ENCODE measurements around the gene LUC7L2.
"Not testable (repeated sequence)": the region's sequence is repeated elsewhere in the genome, so short reads cannot be mapped to it uniquely, and the experiment has no call there.

Gene LUC7L2, protein sequence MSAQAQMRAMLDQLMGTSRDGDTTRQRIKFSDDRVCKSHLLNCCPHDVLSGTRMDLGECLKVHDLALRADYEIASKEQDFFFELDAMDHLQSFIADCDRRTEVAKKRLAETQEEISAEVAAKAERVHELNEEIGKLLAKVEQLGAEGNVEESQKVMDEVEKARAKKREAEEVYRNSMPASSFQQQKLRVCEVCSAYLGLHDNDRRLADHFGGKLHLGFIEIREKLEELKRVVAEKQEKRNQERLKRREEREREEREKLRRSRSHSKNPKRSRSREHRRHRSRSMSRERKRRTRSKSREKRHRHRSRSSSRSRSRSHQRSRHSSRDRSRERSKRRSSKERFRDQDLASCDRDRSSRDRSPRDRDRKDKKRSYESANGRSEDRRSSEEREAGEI

DNA sequence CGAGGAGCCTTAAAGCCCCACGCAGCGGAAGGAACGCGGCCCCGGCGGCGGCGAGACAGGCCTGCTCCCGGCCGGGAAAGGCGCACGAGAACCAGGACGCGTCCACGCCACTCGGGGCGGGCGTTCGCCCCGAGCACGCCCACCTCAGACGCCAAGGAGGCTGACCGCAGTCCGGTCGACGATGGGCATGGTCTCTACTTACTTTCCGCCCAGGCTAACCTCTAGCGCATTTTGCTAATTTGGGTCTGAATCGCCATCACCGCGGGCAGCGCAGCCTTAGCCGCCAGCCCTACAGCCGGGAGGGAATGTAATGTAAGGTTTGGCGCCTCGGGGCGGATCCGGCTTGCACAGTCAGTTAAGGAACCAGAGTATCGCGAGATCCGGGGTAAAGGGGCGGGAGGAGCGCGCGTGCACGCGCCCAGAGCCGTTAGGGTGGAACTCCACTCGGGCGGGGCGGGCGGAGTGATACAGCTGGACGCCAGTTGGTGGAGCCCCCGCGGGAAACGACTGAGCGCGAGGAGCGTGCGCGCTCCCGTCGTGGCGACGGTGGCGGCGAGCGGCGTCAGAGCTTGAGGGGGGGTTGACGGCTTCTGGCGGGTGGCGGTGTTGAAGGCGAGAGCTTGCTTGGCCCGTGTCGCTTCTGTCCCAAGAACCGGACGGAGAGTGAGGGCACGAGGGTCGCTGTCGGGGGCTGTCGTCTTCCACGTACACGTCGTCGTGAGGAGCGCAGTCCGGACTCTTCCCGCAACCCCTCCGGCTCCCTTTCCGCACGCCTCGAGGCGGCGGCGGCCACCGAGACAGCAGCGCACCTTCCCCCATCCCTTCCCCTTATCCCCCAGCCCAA is at the start of gene LUC7L2:
Gene LUC7L2, plus strand, starts transcription at position 529 of the 844 bp plus-strand sequence. CDS start 368 bp downstream, outside the sequence.
- Mint-ChIP-seq H3K9me3 (no peaks in the 10 kb centered on the region), H3K27ac (peak within 1 kb of the TSS; percentile 99), H3K4me1 (peaks cover 20% of the 10 kb centered on the region), H3K36me3 (peaks cover 66% of the 10 kb centered on the region), H3K4me3 (peak within 1 kb of the TSS; percentile 91)
- ATAC-seq (peak; percentile 88), DNase-seq (ENCODE audit: low spot score in 2 of 2) (peak; percentile 93 to 99)

- Mint-ChIP-seq H3K36me3 (no peaks in the 10 kb centered on the region), H3K9me3 (no peaks in the 10 kb centered on the region), H3K4me3 (no peak overlapping the region), H3K4me1 (no peaks in the 10 kb centered on the region), H3K27ac (no peak overlapping the region)
- ATAC-seq (no peak), DNase-seq (ENCODE audit: low spot score in 2 of 2) (no peak)
These were observed 41.7 kb upstream of the LUC7L2 start for GRCh38 chr7:139317939-139318505.

- Mint-ChIP-seq H3K4me1 (no peaks in the 10 kb centered on the region), H3K4me3 (no peak overlapping the region), H3K27ac (no peak overlapping the region), H3K36me3 (no peaks in the 10 kb centered on the region), H3K9me3 (no peaks in the 10 kb centered on the region)
- DNase-seq (ENCODE audit: low spot score in 2 of 2) (no peak), ATAC-seq (no peak)
These were observed 38.5 kb upstream of the LUC7L2 start for GRCh38 chr7:139321071-139321745.

GRCh38 chr7:139324709-139325108 is 35.0 kb upstream of the LUC7L2 start:
- not testable (repeated sequence) for H3K36me3 Mint-ChIP-seq; H3K4me3 Mint-ChIP-seq; H3K4me1 Mint-ChIP-seq; ATAC-seq; H3K9me3 Mint-ChIP-seq; H3K27ac Mint-ChIP-seq; DNase-seq (ENCODE audit: low spot score in 2 of 2)

DNA sequence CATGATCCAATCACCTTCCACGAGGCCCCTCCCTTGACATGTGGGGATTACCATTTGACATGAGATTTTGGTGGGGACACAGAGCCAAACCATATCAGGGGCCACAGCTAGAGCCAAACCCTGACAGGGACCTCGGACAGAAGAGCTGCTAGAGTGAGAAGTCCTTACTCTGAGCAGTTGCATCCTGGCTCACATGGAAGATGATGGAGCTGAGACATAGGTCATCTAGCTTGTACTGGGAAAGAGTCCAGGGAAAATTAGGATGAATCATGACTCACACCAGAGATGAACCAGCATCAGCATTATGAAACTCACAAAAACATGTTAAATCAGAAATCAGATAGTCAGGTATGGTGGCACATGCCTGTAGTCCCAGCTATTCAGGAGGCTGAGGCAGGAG is 31.3 kb upstream of the LUC7L2 start:
- DNase-seq (ENCODE audit: low spot score in 2 of 2) = no peak
- no peak for ATAC-seq
- H3K4me3 Mint-ChIP-seq = no peak overlapping the region
- H3K9me3 Mint-ChIP-seq = no peaks in the 10 kb centered on the region
- H3K27ac Mint-ChIP-seq = no peak overlapping the region
- peaks cover 14% of the 10 kb centered on the region for H3K4me1 Mint-ChIP-seq
- H3K36me3 Mint-ChIP-seq = no peaks in the 10 kb centered on the region

GRCh38 chr7:139329119-139329518 is 30.6 kb upstream of the LUC7L2 start:
- no peaks in the 10 kb centered on the region for H3K9me3 Mint-ChIP-seq
- ATAC-seq (no peak), DNase-seq (ENCODE audit: low spot score in 2 of 2) (no peak)
- no peaks in the 10 kb centered on the region for H3K36me3 Mint-ChIP-seq
- peaks cover 14% of the 10 kb centered on the region for H3K4me1 Mint-ChIP-seq
- no peak overlapping the region for H3K4me3 Mint-ChIP-seq
- H3K27ac Mint-ChIP-seq = no peak overlapping the region

DNA sequence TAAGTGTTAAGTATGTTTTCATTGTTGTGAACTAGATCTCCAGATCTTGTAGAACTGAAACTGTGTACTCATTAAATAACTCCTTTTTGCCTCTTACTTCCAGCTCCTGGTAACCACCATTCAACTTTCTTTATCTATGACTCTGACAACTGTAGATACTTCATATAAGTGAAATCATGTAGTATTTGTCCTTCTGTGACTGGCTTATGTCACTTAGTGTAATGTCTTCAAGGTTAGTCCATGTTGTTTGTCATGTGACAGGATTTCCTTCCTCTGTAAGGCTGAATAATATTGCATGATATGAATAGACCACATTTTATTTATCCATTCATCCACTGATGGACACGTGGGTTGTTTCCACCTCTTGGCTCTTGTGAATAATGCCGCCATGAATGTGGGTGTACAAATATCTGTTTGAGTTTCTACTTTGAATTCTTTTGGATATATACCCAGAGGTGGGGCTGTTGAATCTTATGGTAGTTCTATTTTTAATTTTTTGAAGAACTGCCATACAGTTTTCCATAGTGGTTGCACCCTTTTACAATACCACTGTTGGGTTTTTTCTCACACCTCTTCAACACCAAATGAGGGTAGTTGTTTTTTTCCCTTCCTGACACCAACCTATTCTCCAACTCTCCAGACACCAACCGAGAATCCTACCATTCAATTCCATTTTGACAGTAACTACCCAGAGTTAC is 29.2 kb upstream of the LUC7L2 start:
- Mint-ChIP-seq H3K4me1 (peaks cover 14% of the 10 kb centered on the region), H3K27ac (no peak overlapping the region), H3K36me3 (no peaks in the 10 kb centered on the region), H3K9me3 (no peaks in the 10 kb centered on the region), H3K4me3 (no peak overlapping the region)
- DNase-seq (ENCODE audit: low spot score in 2 of 2) = no peak
- ATAC-seq = peak; percentile 85

GRCh38 chr7:139332697-139333359 is 26.9 kb upstream of the LUC7L2 start:
- H3K27ac Mint-ChIP-seq = no peak overlapping the region
- H3K4me3 Mint-ChIP-seq = no peak overlapping the region
- no peaks in the 10 kb centered on the region for H3K36me3 Mint-ChIP-seq
- ATAC-seq (no peak), DNase-seq (ENCODE audit: low spot score in 2 of 2) (no peak)
- no peaks in the 10 kb centered on the region for H3K9me3 Mint-ChIP-seq
- H3K4me1 Mint-ChIP-seq = peaks cover 14% of the 10 kb centered on the region

DNA sequence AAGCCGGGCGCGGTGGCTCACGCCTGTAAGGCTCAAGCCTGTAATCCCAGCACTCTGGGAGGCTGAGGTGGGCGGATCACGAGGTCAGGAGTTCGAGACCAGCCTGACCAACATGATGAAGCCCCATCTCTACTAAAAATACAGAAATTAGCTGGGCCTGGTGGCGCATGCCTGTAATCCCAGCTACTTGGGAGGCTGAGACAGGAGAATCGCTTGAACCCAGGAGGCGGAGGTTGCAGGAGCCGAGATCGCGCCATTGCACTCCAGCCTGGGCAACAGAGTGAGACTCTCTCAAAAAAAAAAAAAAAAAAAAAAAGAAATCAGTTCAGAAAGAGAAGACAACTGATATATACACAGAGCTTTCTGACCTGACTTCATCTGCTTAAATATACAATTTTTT is 26.3 kb upstream of the LUC7L2 start:
- not testable (repeated sequence) for H3K36me3 Mint-ChIP-seq; DNase-seq (ENCODE audit: low spot score in 2 of 2); H3K4me3 Mint-ChIP-seq; H3K9me3 Mint-ChIP-seq; ATAC-seq; H3K27ac Mint-ChIP-seq
- peaks cover 11% of the 10 kb centered on the region for H3K4me1 Mint-ChIP-seq

DNA sequence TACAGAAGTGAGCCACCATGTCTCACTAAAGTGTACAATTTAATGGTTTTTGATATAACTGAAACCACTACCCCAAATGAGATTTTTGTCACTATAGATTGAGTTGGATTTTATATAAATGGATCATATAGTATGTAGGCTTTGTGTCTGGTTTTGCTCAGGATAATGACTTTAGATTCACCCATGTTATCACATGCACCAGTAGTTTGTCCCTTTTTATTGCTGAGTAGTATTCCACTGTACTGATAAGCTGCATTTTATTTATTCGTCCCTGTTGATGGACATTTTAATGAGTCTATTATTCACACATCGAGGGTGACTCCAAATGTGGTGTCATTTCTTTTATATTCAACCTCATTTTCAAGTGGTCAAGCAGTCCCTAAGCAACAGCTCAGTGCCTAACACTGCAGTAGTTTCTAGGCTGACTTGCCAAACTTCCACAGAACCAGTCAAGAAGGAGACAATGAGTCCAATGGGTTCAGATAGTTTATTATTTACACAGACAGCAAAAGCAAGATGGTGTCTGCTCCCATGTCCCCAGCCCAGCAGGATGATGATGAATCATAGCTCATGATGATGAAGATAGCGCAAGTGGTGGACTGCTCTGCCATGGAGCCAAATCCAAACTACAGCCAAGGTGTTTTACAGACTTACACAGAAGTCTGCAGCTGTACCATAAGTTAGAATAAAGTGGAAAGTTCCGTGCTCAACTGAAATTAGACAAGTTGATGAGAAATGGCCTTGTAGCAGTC is 25.1 kb upstream of the LUC7L2 start:
- no peak overlapping the region for H3K4me3 Mint-ChIP-seq
- ATAC-seq = no peak

GRCh38 chr7:139339025-139339424 is 20.7 kb upstream of the LUC7L2 start:
- peak overlapping the region; percentile 100 for H3K27ac Mint-ChIP-seq
- H3K36me3 Mint-ChIP-seq = peaks cover 21% of the 10 kb centered on the region
- peaks cover 5% of the 10 kb centered on the region for H3K9me3 Mint-ChIP-seq
- ATAC-seq (no peak), DNase-seq (ENCODE audit: low spot score in 2 of 2) (no peak)
- H3K4me1 Mint-ChIP-seq = peaks cover 24% of the 10 kb centered on the region
- peak overlapping the region; percentile 95 for H3K4me3 Mint-ChIP-seq

More for the DNA sequence above, 25.1 kb upstream of the LUC7L2 start:
- H3K9me3 Mint-ChIP-seq = peaks cover 5% of the 10 kb centered on the region
- no peak overlapping the region for H3K27ac Mint-ChIP-seq
- H3K36me3 Mint-ChIP-seq = no peaks in the 10 kb centered on the region
- no peak for DNase-seq (ENCODE audit: low spot score in 2 of 2)
- peaks cover 15% of the 10 kb centered on the region for H3K4me1 Mint-ChIP-seq

- peaks cover 5% of the 10 kb centered on the region for H3K9me3 Mint-ChIP-seq
- peaks cover 24% of the 10 kb centered on the region for H3K4me1 Mint-ChIP-seq
- ATAC-seq (no peak), DNase-seq (ENCODE audit: low spot score in 2 of 2) (no peak)
- peak overlapping the region; percentile 100 for H3K27ac Mint-ChIP-seq
- H3K36me3 Mint-ChIP-seq = peaks cover 26% of the 10 kb centered on the region
- H3K4me3 Mint-ChIP-seq = peak overlapping the region; percentile 95
These were observed 20.0 kb upstream of the LUC7L2 start for GRCh38 chr7:139339698-139340036.

- peaks cover 32% of the 10 kb centered on the region for H3K36me3 Mint-ChIP-seq
- peak; percentile 85 for ATAC-seq
- peaks cover 24% of the 10 kb centered on the region for H3K4me1 Mint-ChIP-seq
- peak overlapping the region; percentile 100 for H3K27ac Mint-ChIP-seq
- H3K4me3 Mint-ChIP-seq = peak overlapping the region; percentile 95
- peak; percentile 97 to 99 for DNase-seq (ENCODE audit: low spot score in 2 of 2)
- H3K9me3 Mint-ChIP-seq = peaks cover 5% of the 10 kb centered on the region
These were observed 19.5 kb upstream of the LUC7L2 start for GRCh38 chr7:139340037-139340807.

Measured in stimulated activated effector memory CD8-positive, alpha-beta T cell treated with anti-CD3 and anti-CD28 coated beads, Interleukin-12 subunit alpha, Interleukin-12 subunit beta, amount 100 ng/mL, for 72 hours (primary cell).